ENCODE data around the gene CATSPER3.

CATSPER3 gene

GRCh38 chr5:135046661-135047346, 79.1 kb downstream of the CATSPER3 start:
- DNase-seq: no peak

- no peak for DNase-seq
These were observed 79.6 kb downstream of the CATSPER3 start for GRCh38 chr5:135047347-135047695.

GRCh38 chr5:135048286-135048685, 80.6 kb downstream of the CATSPER3 start:
- DNase-seq: no peak

GRCh38 chr5:135048930-135049329, 81.2 kb downstream of the CATSPER3 start:
- DNase-seq: no peak

- no peak for DNase-seq
These were observed 82.6 kb downstream of the CATSPER3 start for GRCh38 chr5:135050244-135050767.

- DNase-seq: no peak
These were observed 83.7 kb downstream of the CATSPER3 start for GRCh38 chr5:135051399-135051798.

GRCh38 chr5:135051872-135052271, 84.2 kb downstream of the CATSPER3 start:
- DNase-seq: no peak

- DNase-seq: no peak
These were observed 84.9 kb downstream of the CATSPER3 start for GRCh38 chr5:135052511-135053145.

- DNase-seq: no peak
These were observed 85.6 kb downstream of the CATSPER3 start for GRCh38 chr5:135053278-135053677.

GRCh38 chr5:135053989-135054388, 86.3 kb downstream of the CATSPER3 start:
- no peak for DNase-seq

- DNase-seq: no peak
These were observed 86.8 kb downstream of the CATSPER3 start for GRCh38 chr5:135054546-135054945.

GRCh38 chr5:135055396-135055795, 87.7 kb downstream of the CATSPER3 start:
- no peak for DNase-seq

GRCh38 chr5:135056316-135057030, 88.8 kb downstream of the CATSPER3 start:
- no peak for DNase-seq

GRCh38 chr5:135057233-135057632, 89.5 kb downstream of the CATSPER3 start:
- no peak for DNase-seq

GRCh38 chr5:135058331-135058732, 90.6 kb downstream of the CATSPER3 start:
- no peak for DNase-seq

GRCh38 chr5:135059000-135059923, 91.6 kb downstream of the CATSPER3 start:
- no peak for DNase-seq

GRCh38 chr5:135060021-135060420, 92.3 kb downstream of the CATSPER3 start:
- no peak for DNase-seq

- no peak for DNase-seq
These were observed 93.3 kb downstream of the CATSPER3 start for GRCh38 chr5:135061001-135061400.

Measured in NCI-H1105 treated with DMSO at 0.1 percent for 48 hours (cell line).